ENCODE data around the gene TMEM238L.

The TMEM238L gene

GRCh38 chr17:10803350-10803749, 549 bp downstream of the TMEM238L start:
- DNase-seq, result no peak

GRCh38 chr17:10802496-10803284, 1.2 kb downstream of the TMEM238L start:
- no peak for DNase-seq

- DNase-seq, result no peak
Measured at GRCh38 chr17:10799407-10799806, 4.5 kb downstream of the TMEM238L start.

- no peak for DNase-seq
Measured at GRCh38 chr17:10798910-10799309, 5.0 kb downstream of the TMEM238L start.

GRCh38 chr17:10798332-10798749, 5.6 kb downstream of the TMEM238L start:
- no peak for DNase-seq

GRCh38 chr17:10797476-10798328, 6.2 kb downstream of the TMEM238L start:
- DNase-seq, result no peak

GRCh38 chr17:10793816-10794215, 10.1 kb downstream of the TMEM238L start:
- DNase-seq, result no peak

- no peak for DNase-seq
Measured at GRCh38 chr17:10793256-10793655, 10.6 kb downstream of the TMEM238L start.

GRCh38 chr17:10792151-10792550, 11.7 kb downstream of the TMEM238L start:
- no peak for DNase-seq

- DNase-seq, result no peak
Measured at GRCh38 chr17:10790491-10791401, 13.2 kb downstream of the TMEM238L start.

GRCh38 chr17:10789694-10790271, 14.1 kb downstream of the TMEM238L start:
- DNase-seq, result no peak

- DNase-seq, result no peak
Measured at GRCh38 chr17:10787306-10788045, 16.4 kb downstream of the TMEM238L start.

GRCh38 chr17:10785295-10785694, 18.6 kb downstream of the TMEM238L start:
- no peak for DNase-seq

- DNase-seq, result no peak
Measured at GRCh38 chr17:10779609-10780008, 24.3 kb downstream of the TMEM238L start.

GRCh38 chr17:10777890-10778289, 26.0 kb downstream of the TMEM238L start:
- DNase-seq, result no peak

GRCh38 chr17:10777131-10777807, 26.6 kb downstream of the TMEM238L start:
- DNase-seq, result no peak

GRCh38 chr17:10776381-10776780, 27.5 kb downstream of the TMEM238L start:
- no peak for DNase-seq

GRCh38 chr17:10775740-10776356, 28.1 kb downstream of the TMEM238L start:
- DNase-seq, result no peak

- DNase-seq, result no peak
Measured at GRCh38 chr17:10775058-10775457, 28.8 kb downstream of the TMEM238L start.

- DNase-seq, result no peak
Measured at GRCh38 chr17:10773391-10773790, 30.5 kb downstream of the TMEM238L start.
